ENCODE results near the gene TMEM181. TPM values are rescaled to one million over a fixed set of nuclear protein-coding genes. Genes with fewer than 3 reads are reported as not detected.

Gene TMEM181, protein sequence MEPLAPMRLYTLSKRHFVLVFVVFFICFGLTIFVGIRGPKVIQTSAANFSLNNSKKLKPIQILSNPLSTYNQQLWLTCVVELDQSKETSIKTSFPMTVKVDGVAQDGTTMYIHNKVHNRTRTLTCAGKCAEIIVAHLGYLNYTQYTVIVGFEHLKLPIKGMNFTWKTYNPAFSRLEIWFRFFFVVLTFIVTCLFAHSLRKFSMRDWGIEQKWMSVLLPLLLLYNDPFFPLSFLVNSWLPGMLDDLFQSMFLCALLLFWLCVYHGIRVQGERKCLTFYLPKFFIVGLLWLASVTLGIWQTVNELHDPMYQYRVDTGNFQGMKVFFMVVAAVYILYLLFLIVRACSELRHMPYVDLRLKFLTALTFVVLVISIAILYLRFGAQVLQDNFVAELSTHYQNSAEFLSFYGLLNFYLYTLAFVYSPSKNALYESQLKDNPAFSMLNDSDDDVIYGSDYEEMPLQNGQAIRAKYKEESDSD
- total RNA-seq, result 10 to 100 TPM; 10.0 to 10.1 TPM

GRCh38 chr6:158559895-158560835 is at the start of gene TMEM181:
Gene TMEM181 (plus strand): TSS chr6:158560091. CDS start chr6:158560225, 134 bp downstream.
- ChIA-PET POLR2A (interaction anchor here (0.6 to 0.8 kb wide), 3 partner anchors 40 to 89 kb away, joined by 3 to 4 read pairs (median 3); partner anchors contain the start of gene SYTL3), CTCF (interaction anchor here (1.0 to 2.1 kb wide), 3 partner anchors 8 to 339 kb away, joined by 3 to 5 read pairs (median 4); no protein-coding TSS in a partner anchor)
- DNase-seq (peak; percentile 88), ATAC-seq (peak; percentile 83)
- H3K4me1 Mint-ChIP-seq (ENCODE audit: low read depth), result peaks cover 40% of the 10 kb centered on the region
- no peak for TF ChIP-seq CTCF (IDR thresholded peaks at IDR 0.05)
- peak within 1 kb of the TSS; percentile 81 for H3K4me3 Mint-ChIP-seq
- H3K27ac Mint-ChIP-seq, result peak within 1 kb of the TSS; percentile 79
- no peaks in the 10 kb centered on the region for H3K9me3 Mint-ChIP-seq
- no peaks in the 10 kb centered on the region for H3K27me3 Mint-ChIP-seq
- intact Hi-C loops (cut with micrococcal nuclease), result no loop called here
- peaks cover 12% of the 10 kb centered on the region for H3K36me3 Mint-ChIP-seq (ENCODE audit: low read depth)

DNA sequence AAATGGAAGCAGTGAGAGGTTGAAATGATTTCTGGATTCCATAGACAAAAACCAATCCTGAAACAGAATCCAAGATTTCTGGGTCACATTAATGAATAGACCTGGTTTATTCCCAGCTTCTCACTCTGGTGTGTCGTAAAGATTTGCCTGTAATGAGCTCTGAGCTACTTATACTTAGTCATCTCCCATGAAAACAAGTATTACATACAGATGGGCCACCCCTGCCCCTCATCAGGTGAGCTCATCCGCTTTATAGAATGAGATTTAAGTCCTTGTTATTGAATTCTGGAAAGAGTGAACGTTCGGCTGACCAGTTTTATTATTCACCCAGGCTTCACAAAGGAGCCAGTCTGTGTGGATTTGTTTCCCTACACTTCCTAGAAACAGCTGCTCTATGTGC is 47.1 kb upstream of the TMEM181 start:
- intact Hi-C loops (cut with micrococcal nuclease), result no loop called here
- H3K27me3 Mint-ChIP-seq, result peaks cover 14% of the 10 kb centered on the region
- no peak for ATAC-seq
- H3K4me3 Mint-ChIP-seq, result no peak overlapping the region
- H3K27ac Mint-ChIP-seq, result no peak overlapping the region
- no peaks in the 10 kb centered on the region for H3K9me3 Mint-ChIP-seq
- H3K4me1 Mint-ChIP-seq (ENCODE audit: low read depth), result peaks cover 22% of the 10 kb centered on the region
- ChIA-PET POLR2A (interaction anchor here (0.7 to 1.6 kb wide), 2 partner anchors 28 to 305 kb away, joined by 3 read pairs; no protein-coding TSS in a partner anchor), CTCF (interaction anchor here (1.9 to 2.4 kb wide), 2 partner anchors 292 to 298 kb away, joined by 6 to 8 read pairs; no protein-coding TSS in a partner anchor)
- DNase-seq, result no peak
- TF ChIP-seq CTCF (IDR thresholded peaks at IDR 0.05), result no peak
- H3K36me3 Mint-ChIP-seq (ENCODE audit: low read depth), result no peaks in the 10 kb centered on the region

DNA sequence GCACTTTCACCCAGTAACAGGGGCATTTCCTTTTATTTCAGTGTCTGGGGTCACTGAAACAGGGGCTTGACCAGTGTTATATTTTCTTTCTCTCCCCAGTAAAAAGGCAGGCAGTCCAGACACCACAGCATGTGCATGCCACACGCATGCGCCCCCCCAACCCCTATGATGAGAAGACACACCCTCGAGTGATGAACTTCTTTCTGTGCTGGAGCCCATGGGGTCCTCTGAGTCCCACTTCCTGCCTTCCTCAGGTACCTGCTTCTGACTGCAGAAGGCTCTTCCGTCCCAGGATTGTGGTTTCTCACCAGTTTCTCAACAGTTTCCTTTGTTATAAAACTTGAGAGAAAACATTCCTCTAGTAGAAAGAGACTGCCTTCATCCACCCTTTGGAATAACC is 45.7 kb upstream of the TMEM181 start:
- DNase-seq (peak; percentile 20), ATAC-seq (peak; percentile 23)
- CTCF ChIA-PET, result interaction anchor here (0.7 to 2.4 kb wide), 3 partner anchors 25 to 300 kb away, joined by 3 to 8 read pairs (median 6); no protein-coding TSS in a partner anchor
- H3K27ac Mint-ChIP-seq, result no peak overlapping the region
- no peak overlapping the region for H3K4me3 Mint-ChIP-seq
- no peaks in the 10 kb centered on the region for H3K36me3 Mint-ChIP-seq (ENCODE audit: low read depth)
- H3K4me1 Mint-ChIP-seq (ENCODE audit: low read depth), result peaks cover 31% of the 10 kb centered on the region
- TF ChIP-seq CTCF (IDR thresholded peaks at IDR 0.05), result no peak
- intact Hi-C loops (cut with micrococcal nuclease), result no loop called here
- H3K27me3 Mint-ChIP-seq, result peaks cover 20% of the 10 kb centered on the region
- POLR2A ChIA-PET, result interaction anchor here (1.6 kb wide), 1 partner anchor 306 kb away, joined by 3 read pairs; no protein-coding TSS in a partner anchor
- no peaks in the 10 kb centered on the region for H3K9me3 Mint-ChIP-seq

GRCh38 chr6:158514991-158515390 is 44.9 kb upstream of the TMEM181 start:
- DNase-seq (no peak), ATAC-seq (no peak)
- H3K9me3 Mint-ChIP-seq, result no peaks in the 10 kb centered on the region
- no peak overlapping the region for H3K4me3 Mint-ChIP-seq
- no peak for TF ChIP-seq CTCF (IDR thresholded peaks at IDR 0.05)
- POLR2A ChIA-PET, result no interaction called here
- peaks cover 26% of the 10 kb centered on the region for H3K27me3 Mint-ChIP-seq
- no peaks in the 10 kb centered on the region for H3K36me3 Mint-ChIP-seq (ENCODE audit: low read depth)
- peaks cover 31% of the 10 kb centered on the region for H3K4me1 Mint-ChIP-seq (ENCODE audit: low read depth)
- H3K27ac Mint-ChIP-seq, result no peak overlapping the region
- CTCF ChIA-PET, result interaction anchor here (2.4 kb wide), 1 partner anchor 301 kb away, joined by 8 read pairs; no protein-coding TSS in a partner anchor
- intact Hi-C loops (cut with micrococcal nuclease), result loop anchor here (5.0 kb wide), 1 partner anchor 293 kb away; no protein-coding TSS in a partner anchor
